H1 (cell line): ENCODE data around the gene FKBP8.

ENCODE experiments used
- FOSL1 ChIP-seq: IDR thresholded peaks from 2 replicates; pipeline ENCODE4 v1.6.1; 2011; ENCODE audit warnings: mild to moderate bottlenecking, low read depth, low read length, moderate library complexity; ENCODE audit not compliant: insufficient read depth
- POLR2AphosphoS5 ChIP-seq: IDR thresholded peaks from 2 replicates; pipeline ENCODE4 v1.6.1; 2011; ENCODE audit warnings: low read depth, low read length
- TF ChIP-seq, protein P1 (sequence below): IDR thresholded peaks from 2 replicates; pipeline ENCODE4 v1.6.1; 2011; ENCODE audit warnings: low read length, improper control_type of control experiment

- TF ChIP-seq, protein P1, sequence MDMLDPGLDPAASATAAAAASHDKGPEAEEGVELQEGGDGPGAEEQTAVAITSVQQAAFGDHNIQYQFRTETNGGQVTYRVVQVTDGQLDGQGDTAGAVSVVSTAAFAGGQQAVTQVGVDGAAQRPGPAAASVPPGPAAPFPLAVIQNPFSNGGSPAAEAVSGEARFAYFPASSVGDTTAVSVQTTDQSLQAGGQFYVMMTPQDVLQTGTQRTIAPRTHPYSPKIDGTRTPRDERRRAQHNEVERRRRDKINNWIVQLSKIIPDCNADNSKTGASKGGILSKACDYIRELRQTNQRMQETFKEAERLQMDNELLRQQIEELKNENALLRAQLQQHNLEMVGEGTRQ: no peak
- TF ChIP-seq FOSL1 (no peak), POLR2AphosphoS5 (no peak)
Measured at GRCh38 chr19:18504886-18505610, 38.3 kb downstream of the FKBP8 start.
